GM18526 (cell line): ENCODE results near the gene SLC34A3.

Source experiments
- POLR2A ChIP-seq: IDR thresholded peaks from 3 replicates; pipeline ENCODE4 v1.6.1; 2011; ENCODE audit not compliant: insufficient read length; ENCODE audit errors: extremely low read depth

The SLC34A3 gene

DNA sequence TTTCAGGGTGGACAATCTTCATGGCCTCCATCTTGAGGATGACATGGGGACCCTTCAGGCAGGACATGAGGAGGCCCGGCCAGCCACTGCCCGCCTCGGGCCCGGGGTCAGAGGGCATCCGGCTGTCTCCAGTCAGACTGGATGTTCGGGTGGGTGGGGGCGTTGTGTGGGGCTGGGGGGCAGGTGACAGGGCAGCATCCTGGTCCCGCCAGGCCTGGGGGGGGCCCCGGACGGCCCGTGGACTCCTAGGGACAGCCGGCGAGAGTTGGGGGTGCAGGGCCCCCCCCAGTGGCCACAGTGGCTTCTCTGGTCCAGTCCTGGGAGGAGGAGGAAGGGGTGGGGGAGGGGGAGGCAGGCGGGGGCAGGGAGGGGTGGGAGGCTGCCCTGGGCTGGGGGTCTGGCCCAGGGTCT lies 9.6 kb upstream of the SLC34A3 start:
- TF ChIP-seq POLR2A: no peak

DNA sequence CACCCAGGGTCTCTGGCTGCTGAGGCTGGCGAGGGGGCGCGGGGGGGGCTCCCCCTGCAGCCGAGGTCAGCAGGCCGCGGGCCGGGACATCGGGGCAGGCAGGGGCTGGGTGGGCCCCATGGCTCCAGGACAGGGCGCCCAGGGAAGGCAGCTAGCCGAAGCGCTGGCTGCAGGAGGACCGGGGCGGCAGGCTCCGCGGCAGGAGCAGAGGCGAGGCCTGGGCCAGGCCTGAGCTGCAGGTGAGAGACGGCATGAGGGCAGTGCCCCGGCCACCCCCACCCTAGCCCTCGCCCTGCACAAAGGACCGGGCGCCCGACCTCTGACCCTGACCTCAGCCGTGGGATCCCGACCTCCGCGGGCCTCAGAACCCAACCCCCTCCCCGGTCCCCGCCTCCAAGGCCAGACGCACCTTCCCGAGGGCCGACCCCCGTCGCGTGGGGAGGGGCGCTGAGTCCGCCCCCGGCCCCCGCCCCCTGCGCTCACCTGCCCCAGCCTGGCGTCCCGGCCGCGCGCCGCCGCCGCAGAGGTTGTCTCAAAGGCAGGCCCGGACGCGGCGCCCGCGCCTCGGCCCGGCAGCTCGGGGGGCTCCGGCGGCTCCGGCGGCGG lies 9.1 kb upstream of the SLC34A3 start:
- no peak for TF ChIP-seq POLR2A

DNA sequence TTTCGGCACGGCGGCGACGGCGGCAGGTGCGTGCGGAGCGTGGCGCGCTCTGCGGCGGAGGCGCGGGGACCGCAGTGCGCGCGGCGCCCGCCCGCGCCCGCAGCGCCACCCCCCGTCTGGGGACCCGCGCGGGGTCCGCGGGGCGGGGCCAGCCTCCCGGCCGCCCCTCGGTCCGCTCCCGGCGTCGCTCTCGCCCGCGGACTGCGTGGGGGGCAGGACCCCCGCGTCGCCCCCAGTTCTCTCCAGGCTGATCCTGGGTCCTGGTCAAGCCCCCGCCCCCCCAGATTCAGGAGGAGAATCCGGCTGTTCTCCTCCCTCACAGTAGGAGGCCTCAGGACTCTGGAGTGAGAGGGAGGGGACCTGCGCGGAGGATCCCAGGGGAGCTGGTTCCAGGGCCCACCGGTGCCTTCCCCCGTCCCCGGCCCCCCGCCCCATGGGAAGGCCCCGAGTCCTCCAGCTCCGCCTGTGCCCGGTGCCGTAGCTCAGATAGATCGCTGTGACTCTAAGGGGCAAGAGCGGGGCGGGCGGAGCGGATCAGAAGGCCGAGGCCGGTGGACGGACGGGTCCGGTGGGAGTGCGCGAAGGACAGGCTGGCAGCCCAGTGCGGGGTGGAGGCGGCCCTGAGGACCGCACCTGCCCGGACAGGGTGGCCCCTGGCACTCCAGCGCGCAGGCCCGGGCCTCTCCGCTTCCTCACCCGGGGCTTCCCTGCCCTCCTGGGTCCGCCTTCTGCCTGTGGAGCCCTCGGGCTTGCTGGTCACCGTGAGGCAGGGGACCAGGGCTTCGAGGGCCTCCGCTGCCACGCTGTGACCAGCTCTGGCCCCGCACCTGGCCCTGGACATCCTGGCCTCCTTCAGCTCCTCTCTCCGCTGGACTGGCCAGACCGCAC lies 8.3 kb upstream of the SLC34A3 start, which contains the start of gene RNF208:
RNF208 (minus strand) TSS at position 51 of the 888 bp plus-strand sequence. CDS start 1,028 bp downstream, outside the sequence.
- no peak for TF ChIP-seq POLR2A

DNA sequence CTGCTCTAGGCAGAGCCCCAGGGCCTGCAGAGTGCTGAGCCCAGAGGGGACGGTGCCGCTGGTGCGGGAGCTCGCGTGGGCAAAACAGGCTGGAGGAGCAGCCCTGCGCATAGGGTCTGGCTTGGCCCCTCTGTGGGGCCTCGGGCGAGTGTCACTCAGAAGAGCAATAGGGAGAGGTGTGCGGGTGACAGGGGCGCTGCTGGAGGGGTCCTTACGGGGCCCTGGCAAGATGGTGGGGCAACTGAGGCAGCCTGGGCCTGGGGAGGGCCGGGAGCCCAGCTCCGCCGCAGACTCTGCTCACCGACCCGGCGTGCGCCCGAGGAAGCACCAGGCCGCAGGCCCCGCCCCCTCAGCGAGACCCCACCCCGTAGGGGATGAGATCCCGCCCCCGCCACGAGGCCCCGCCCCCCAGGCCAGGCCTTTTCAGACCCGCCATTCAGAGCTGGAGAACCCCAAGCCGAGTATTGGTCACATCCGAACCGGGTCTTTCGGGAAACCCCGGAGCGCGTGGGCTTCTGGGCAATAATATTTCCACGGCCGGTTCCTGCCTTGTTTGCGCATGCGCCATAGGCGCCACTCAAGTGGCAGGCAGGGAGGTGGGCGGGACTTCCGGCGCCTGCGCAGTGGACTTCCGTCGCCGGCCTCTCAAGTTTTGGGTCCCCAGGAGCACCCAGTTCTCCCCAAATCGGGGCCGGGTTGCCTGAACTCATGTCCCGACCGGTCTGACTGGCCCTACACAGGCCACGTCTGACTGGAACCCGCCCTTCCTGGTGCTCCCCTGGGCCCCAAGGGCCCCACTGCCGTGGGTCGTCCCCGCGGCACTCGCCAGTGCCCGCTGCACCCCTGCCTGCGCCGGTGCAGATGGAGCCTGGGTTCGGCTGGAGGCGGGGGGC lies 7.4 kb upstream of the SLC34A3 start:
- peak; percentile 81 for TF ChIP-seq POLR2A

DNA sequence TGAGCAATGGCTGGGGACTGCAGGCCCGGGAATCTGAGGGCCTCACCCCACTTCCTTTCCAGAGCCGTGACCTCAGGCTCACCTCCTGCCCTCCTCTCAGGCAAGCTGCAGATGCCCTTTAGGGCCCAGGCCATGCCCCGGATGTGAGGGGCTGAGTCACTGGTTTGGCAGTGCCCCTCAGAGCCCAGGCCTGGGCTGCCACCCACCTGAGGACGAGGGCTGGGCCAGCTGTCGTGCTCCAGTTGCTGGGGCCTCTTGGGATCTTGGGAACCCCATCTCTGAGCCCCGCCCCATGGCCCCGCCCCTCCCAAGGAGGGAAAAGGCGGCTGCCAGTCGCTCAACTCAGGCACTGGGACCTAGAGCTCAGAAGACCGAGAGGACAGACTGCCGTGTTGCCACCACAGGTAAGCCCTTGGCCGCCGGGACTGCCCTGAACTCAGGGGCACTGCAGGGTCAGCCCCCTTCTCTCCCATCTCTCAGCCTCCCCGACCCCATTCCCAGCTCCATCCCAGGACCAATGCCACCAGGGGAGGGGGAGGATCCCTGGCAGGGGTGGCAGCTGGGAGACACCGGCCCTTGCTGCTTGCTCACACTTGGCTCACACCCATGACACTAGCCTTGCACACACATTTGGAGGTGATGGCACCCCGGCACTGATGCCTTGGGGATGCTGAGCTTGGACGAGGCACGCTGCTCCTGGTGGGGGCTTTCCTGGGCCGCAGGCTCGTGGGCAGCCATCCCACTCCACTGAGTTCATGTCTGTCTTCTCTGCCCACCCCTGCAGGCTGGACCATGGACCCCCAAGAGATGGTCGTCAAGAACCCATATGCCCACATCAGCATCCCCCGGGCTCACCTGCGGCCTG lies 5.6 kb upstream of the SLC34A3 start, which contains the start of gene CYSRT1:
CYSRT1 (plus strand) TSS at position 345 of the 865 bp plus-strand sequence; CDS start at position 793, 448 bp downstream.
- no peak for TF ChIP-seq POLR2A

DNA sequence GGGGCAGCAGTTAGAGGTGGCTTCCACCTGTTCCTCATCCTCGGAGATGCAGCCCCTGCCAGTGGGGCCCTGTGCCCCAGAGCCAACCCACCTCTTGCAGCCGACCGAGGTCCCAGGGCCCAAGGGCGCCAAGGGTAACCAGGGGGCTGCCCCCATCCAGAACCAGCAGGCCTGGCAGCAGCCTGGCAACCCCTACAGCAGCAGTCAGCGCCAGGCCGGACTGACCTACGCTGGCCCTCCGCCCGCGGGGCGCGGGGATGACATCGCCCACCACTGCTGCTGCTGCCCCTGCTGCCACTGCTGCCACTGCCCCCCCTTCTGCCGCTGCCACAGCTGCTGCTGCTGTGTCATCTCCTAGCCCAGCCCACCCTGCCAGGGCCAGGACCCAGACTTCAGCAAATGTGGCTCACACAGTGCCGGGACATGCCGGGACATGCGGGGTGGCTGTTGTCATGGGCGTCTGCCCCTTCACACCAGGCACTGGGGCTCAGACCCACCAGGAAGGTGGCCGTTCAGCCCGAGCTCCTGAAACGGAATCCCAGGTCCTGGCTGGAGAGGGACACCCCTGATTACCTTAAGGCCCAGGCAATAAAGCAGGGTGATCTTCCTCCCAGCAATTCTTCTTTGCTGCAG lies 4.9 kb upstream of the SLC34A3 start:
- TF ChIP-seq POLR2A: no peak

DNA sequence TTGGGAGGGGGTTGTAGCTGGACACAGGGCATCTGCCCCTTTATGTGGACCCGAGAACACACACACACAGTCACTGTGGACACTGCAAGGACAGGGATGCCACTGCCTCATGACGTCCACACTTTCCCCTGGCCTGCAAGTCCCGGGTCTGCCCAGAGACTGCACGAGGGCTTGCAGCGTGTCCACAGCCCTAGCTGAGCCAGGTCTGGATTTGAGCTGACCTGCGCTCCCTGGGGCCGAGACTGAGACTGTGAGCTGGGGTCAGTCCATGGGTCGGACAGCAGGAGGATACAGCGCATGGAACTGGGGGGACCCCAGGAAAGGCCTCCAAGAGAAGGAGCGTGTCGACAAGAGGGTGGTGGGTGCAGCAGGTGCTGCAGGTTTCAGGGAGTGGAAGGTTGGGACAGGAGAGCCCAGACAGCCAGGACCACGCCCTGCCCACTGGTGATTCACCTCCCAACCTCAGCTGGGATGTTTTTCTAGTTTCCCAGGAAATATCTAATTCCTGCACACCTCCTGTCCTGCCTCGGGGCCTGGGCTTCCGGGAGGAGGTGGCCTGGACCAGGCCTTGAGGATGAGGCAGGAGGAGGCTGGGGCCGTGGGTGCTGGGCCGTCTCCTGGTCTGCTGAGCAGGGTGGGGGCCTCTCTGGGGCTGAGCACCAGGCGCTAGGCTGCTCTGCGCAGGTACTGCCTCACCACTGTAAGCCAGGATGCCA lies 4.2 kb upstream of the SLC34A3 start:
- TF ChIP-seq POLR2A: no peak

DNA sequence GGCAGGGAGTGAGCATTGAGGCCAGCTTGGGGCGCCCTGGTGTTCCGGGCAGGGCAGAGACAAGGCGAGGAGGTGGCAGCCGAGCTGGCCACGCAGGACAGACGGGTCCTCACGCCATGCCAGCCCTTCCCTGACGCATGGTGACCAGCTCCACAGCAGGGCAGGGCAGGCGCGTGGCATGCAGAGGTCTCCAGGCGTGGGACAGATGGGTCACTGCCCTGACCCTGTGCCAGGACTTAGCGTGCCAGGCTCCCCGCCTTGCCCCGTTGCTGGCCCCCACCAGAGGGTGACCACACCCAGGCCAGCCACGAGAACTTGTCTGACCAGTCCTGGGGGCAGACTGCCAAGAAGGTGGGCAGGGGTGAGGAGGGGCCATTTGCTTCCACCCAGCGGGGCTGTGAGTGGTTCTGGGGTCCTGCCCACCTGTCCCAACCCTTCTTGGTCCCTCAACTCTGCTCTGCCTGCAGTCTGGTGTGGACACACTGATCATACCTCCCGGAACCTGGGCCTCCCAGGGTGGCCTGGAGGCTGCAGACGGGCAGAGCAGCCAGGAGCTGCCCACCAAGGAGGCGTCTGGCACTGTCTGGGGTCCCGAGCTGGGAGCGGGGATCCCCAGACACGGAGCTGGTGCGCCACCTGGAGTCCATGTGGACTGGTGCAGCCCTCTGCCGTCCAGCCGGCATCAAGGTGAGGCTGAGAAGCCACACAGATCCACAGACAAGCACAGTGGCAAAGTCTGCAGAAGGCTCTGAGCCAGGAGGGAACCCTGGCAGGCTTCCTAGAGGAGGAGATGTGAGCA lies 3.4 kb upstream of the SLC34A3 start, which contains the start of gene RNF224:
RNF224 (plus strand) TSS at position 449 of the 799 bp plus-strand sequence. CDS start 834 bp downstream, outside the sequence.
- TF ChIP-seq POLR2A: no peak

DNA sequence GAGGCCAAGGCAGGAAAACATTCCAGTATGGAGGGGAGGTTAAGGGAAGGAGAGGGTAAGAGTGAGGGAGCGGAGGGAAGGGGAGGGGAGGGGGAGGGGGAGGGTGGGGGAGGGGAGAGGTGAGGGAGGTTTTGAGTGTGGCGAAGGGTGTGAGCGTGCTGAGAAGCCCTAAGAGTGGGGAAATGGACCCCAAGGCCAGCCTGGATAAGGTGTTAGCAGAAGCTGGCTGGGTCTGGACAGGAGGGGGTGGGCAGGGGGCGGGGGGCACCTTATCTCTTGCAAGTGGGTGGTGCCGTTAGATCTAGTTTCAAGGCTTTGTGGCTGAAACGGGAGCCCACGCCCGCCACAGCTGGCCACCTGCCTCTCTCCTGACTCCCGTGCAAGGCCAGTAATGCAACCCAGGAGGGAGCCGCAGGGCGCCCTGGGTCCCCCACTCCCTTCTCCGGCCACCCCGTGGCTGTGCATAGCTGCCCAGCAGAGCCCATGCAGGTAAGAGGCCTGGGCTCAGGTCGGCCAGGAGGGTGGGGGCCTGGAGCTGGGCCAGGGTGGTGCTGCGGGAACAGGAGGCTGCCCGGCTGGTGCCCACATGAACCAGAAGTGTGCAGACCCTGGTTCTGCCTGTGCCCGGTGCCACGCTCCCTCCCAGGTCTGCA lies 2.7 kb upstream of the SLC34A3 start:
- TF ChIP-seq POLR2A: no peak

DNA sequence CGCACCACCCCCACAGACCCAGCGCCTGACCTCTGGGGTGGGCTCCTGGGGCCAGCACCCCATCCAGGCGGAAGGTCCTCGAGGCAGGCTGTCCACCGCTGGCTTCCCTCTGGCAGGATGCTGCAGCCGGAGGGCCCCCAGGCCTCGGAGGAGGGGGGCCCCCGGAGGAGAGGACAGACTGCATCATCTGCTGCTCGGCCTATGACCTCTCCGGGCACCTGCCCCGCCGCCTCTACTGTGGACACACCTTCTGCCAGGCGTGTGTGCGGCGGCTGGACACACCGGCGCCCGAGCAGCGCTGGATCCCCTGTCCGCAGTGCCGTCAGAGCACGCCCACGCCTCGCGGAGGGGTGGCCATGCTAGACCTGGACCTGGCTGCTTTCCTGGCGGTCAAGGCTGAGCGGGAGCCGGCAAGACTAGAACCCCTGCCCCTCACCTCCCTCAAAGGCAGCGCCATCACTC lies 2.2 kb upstream of the SLC34A3 start:
- TF ChIP-seq POLR2A: no peak

DNA sequence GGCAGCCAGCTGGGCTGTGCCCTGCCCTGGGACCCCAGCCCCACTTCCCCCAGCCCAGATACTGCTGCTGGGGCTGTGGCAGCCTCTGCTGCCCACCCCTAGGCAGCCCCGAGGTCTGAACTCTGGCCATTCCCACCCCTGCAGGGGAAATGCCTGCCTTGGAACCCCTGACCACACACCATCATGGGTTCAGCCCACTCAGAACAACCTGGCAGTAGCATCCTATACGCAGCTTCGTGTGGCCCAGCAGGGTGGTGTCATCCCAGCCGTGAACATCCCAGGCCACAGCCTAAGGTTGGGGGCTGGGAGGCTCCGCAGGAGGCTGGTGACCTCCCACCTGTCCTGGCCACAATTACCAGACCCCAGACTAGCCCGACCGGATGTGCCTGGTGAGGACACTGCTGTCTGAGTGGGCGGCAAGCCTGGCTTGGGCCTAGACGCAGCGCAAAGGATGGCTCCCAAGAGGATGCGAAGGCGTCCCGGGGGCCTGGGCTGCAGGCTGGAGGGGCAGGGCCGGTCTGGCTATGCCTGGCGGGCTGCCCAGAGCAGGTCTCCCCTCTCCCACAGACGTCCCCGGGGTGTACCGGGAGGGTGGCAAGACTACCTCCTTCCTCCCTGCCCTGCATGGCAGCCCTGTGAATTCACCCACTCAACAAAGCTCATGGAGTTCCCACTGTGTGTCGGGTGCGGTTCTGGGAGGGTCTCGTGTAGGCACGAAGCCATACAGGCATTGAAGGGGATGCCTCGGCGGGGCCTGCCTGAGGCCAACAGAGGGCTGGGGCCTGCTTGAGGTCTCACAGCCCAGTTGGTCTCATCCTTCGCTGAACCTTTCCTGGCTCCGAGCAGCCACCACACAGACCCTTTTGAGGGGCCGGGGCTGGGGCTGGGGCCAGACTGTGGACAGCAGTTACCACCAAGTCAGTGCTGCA lies 1.5 kb upstream of the SLC34A3 start:
- TF ChIP-seq POLR2A: no peak
